SK-N-SH (cell line): ENCODE measurements around the gene KRT23. TPM values are rescaled to one million over a fixed set of nuclear protein-coding genes. Genes with fewer than 3 reads are reported as not detected.

Source experiments
- polyA plus RNA-seq, 3 experiments: library from polyadenylated mRNA; depleted of rRNA; stranded (reverse); fragments of >200 nt; gene quantifications; 2 replicates each; pipeline ENCODE4 v1.2.3, GENCODE V29; 2012

The KRT23 gene
- polyA plus RNA-seq, 1 of the 3 experiments (the other 2 are of a cell fraction), result not detected

Other genes starting within 250 kb of the KRT23 start
- gene KRT24, start 233.9 kb downstream of the KRT23 start, polyA plus RNA-seq (2012; rRNA removed), result not detected in 2 replicates
- not detected in 2 replicates for gene KRT25, start 182.3 kb downstream of the KRT23 start, polyA plus RNA-seq (2012; rRNA removed)
- gene KRT26, start 165.4 kb downstream of the KRT23 start, polyA plus RNA-seq (2012; rRNA removed), result not detected in 2 replicates
- not detected in 2 replicates for gene KRT27, start 155.1 kb downstream of the KRT23 start, polyA plus RNA-seq (2012; rRNA removed)
- gene KRT28, start 137.7 kb downstream of the KRT23 start, polyA plus RNA-seq (2012; rRNA removed), result not detected in 2 replicates
- gene KRT10, start 115.0 kb downstream of the KRT23 start, polyA plus RNA-seq (2012; rRNA removed), result 17.1 and 31.6 TPM in 2 replicates
- gene KRT12, start 70.4 kb downstream of the KRT23 start, polyA plus RNA-seq (2012; rRNA removed), result not detected in 2 replicates
- gene KRT20, start 52.4 kb downstream of the KRT23 start, polyA plus RNA-seq (2012; rRNA removed), result not detected in 2 replicates
- not detected in 2 replicates for gene KRT39, start 29.3 kb upstream of the KRT23 start, polyA plus RNA-seq (2012; rRNA removed)
- gene KRT40, start 46.7 kb upstream of the KRT23 start, polyA plus RNA-seq (2012; rRNA removed), result not detected in 2 replicates
- not detected in 2 replicates for gene KRTAP3-3, start 56.5 kb upstream of the KRT23 start, polyA plus RNA-seq (2012; rRNA removed)
- not detected in 2 replicates for gene KRTAP3-2, start 62.3 kb upstream of the KRT23 start, polyA plus RNA-seq (2012; rRNA removed)
- not detected in 2 replicates for gene KRTAP3-1, start 71.5 kb upstream of the KRT23 start, polyA plus RNA-seq (2012; rRNA removed)
- gene KRTAP1-5, start 89.6 kb upstream of the KRT23 start, polyA plus RNA-seq (2012; rRNA removed), result not detected in 2 replicates
- not detected in 2 replicates for gene KRTAP1-4, start 92.5 kb upstream of the KRT23 start, polyA plus RNA-seq (2012; rRNA removed)
- not detected in 2 replicates for gene KRTAP1-3, start 97.2 kb upstream of the KRT23 start, polyA plus RNA-seq (2012; rRNA removed)
- not detected in 2 replicates for gene KRTAP1-1, start 103.8 kb upstream of the KRT23 start, polyA plus RNA-seq (2012; rRNA removed)
- not detected in 2 replicates for gene KRTAP2-1, start 109.7 kb upstream of the KRT23 start, polyA plus RNA-seq (2012; rRNA removed)
- not detected in 2 replicates for gene KRTAP2-2, start 117.6 kb upstream of the KRT23 start, polyA plus RNA-seq (2012; rRNA removed)
- 0.36 and 0.39 TPM in 2 replicates for gene KRTAP2-3, start 122.5 kb upstream of the KRT23 start, polyA plus RNA-seq (2012; rRNA removed)
- not detected in 2 replicates for gene KRTAP2-4, start 128.2 kb upstream of the KRT23 start, polyA plus RNA-seq (2012; rRNA removed)
- gene KRTAP4-7, start 146.5 kb upstream of the KRT23 start, polyA plus RNA-seq (2012; rRNA removed), result not detected in 2 replicates
- not detected in 2 replicates for gene KRTAP4-8, start 160.5 kb upstream of the KRT23 start, polyA plus RNA-seq (2012; rRNA removed)
- not detected in 2 replicates for gene KRTAP4-16, start 164.6 kb upstream of the KRT23 start, polyA plus RNA-seq (2012; rRNA removed)
- not detected in 2 replicates for gene KRTAP4-9, start 167.7 kb upstream of the KRT23 start, polyA plus RNA-seq (2012; rRNA removed)
- not detected in 2 replicates for gene KRTAP4-11, start 180.7 kb upstream of the KRT23 start, polyA plus RNA-seq (2012; rRNA removed)
- not detected in 2 replicates for gene KRTAP4-12, start 186.5 kb upstream of the KRT23 start, polyA plus RNA-seq (2012; rRNA removed)
- gene KRTAP4-6, start 202.9 kb upstream of the KRT23 start, polyA plus RNA-seq (2012; rRNA removed), result not detected in 2 replicates
- not detected in 2 replicates for gene KRTAP4-5, start 212.2 kb upstream of the KRT23 start, polyA plus RNA-seq (2012; rRNA removed)
- gene KRTAP4-4, start 223.1 kb upstream of the KRT23 start, polyA plus RNA-seq (2012; rRNA removed), result not detected in 2 replicates
- gene KRTAP4-3, start 230.6 kb upstream of the KRT23 start, polyA plus RNA-seq (2012; rRNA removed), result not detected in 2 replicates
- gene KRTAP4-2, start 240.6 kb upstream of the KRT23 start, polyA plus RNA-seq (2012; rRNA removed), result not detected in 2 replicates
- not detected in 2 replicates for gene KRTAP4-1, start 247.3 kb upstream of the KRT23 start, polyA plus RNA-seq (2012; rRNA removed)